Purkinje cell (primary cell): Measurements from ENCODE around the gene SNX27. TPM values are rescaled to one million over a fixed set of nuclear protein-coding genes. Genes with fewer than 3 reads are reported as not detected.

ENCODE experiments used
- polyA plus RNA-seq: library from polyadenylated mRNA; unstranded; fragments of >200 nt; fragmentation: Nextera tagmentation; gene quantifications from 2 replicates; pipeline ENCODE4 v1.2.1, GENCODE V29; 2014

Gene SNX27
- 28.4 and 48.5 TPM in 2 replicates for polyA plus RNA-seq

GRCh38 chr1:151611832-151612500 is at the start of gene SNX27:
Gene SNX27 (plus strand): TSS chr1:151612050. CDS start chr1:151612202, 152 bp downstream.

GRCh38 chr1:151716771-151717631 is 105.2 kb downstream of the SNX27 start, which contains the start of gene CELF3:
Gene CELF3 (minus strand): TSS chr1:151716803. CDS start chr1:151716020, 783 bp downstream.

GRCh38 chr1:151720974-151721787 is 109.3 kb downstream of the SNX27 start, which contains the start of gene RIIAD1:
Gene RIIAD1 (plus strand): TSS chr1:151721522. CDS start chr1:151721537, 15 bp downstream.

Other genes with a start within 250 kb of the SNX27 start
- 0.83 and 1.7 TPM in 2 replicates for gene SELENBP1, start 239.3 kb upstream of the SNX27 start, polyA plus RNA-seq
- 351 and 394 TPM in 2 replicates for gene PSMB4, start 212.5 kb upstream of the SNX27 start, polyA plus RNA-seq
- gene POGZ, start 152.6 kb upstream of the SNX27 start, polyA plus RNA-seq: 11.5 and 22.1 TPM in 2 replicates
- 0.18 and 1.5 TPM in 2 replicates for gene CGN, start 100.7 kb upstream of the SNX27 start, polyA plus RNA-seq
- 11.1 and 11.7 TPM in 2 replicates for gene TUFT1, start 71.7 kb upstream of the SNX27 start, polyA plus RNA-seq
- 0.09 and 0.17 TPM in 2 replicates for gene CELF3, start 104.8 kb downstream of the SNX27 start, polyA plus RNA-seq
- 34.0 and 67.9 TPM in 2 replicates for gene RIIAD1, start 109.5 kb downstream of the SNX27 start, polyA plus RNA-seq
- gene MRPL9, start 151.4 kb downstream of the SNX27 start, polyA plus RNA-seq: 68.3 and 96.2 TPM in 2 replicates
- gene TDRKH, start 178.4 kb downstream of the SNX27 start, polyA plus RNA-seq: 8.2 and 10.4 TPM in 2 replicates
- 85.0 and 115 TPM in 2 replicates for gene LINGO4, start 193.4 kb downstream of the SNX27 start, polyA plus RNA-seq
- not detected in 2 replicates for gene RORC, start 219.8 kb downstream of the SNX27 start, polyA plus RNA-seq
- 0.14 TPM in 1 of 2 replicates, not detected in the other for gene C2CD4D, start 227.8 kb downstream of the SNX27 start, polyA plus RNA-seq
- gene THEM5, start 241.7 kb downstream of the SNX27 start, polyA plus RNA-seq: 0.42 TPM in 1 of 2 replicates, not detected in the other